SK-N-SH treated with all-trans-retinoic acid at 6 μM for 48 hours (cell line): ENCODE results near the gene PARS2.

Experiments used
- CSDC2 ChIP-seq: fragments of 250-450 bp; sonication (Bioruptor Pico); IDR thresholded peaks from 2 replicates; pipeline ENCODE4 v1.5.0; 2020; ENCODE audit warnings: mild to moderate bottlenecking, moderate library complexity
- OSR1 ChIP-seq: fragments of 250-450 bp; sonication (Bioruptor Pico); IDR thresholded peaks from 2 replicates; pipeline ENCODE4 v1.8.0; 2022; ENCODE audit warnings: moderate library complexity, mild to moderate bottlenecking, inconsistent platforms
- POU6F1 ChIP-seq: fragments of 250-450 bp; sonication (Bioruptor Pico); IDR thresholded peaks from 2 replicates; pipeline ENCODE4 v1.8.0; 2021; ENCODE audit warnings: low read depth, mild to moderate bottlenecking, moderate library complexity, borderline replicate concordance
- SNAI2 ChIP-seq: fragments of 250-450 bp; sonication (Bioruptor Pico); IDR thresholded peaks from 2 replicates; pipeline ENCODE4 v1.5.0; 2020; ENCODE audit warnings: mild to moderate bottlenecking, moderate library complexity

GRCh38 chr1:54750596-54750995, 13.7 kb downstream of the PARS2 start:
- no peak for TF ChIP-seq POU6F1 (CRISPR knock-in tag)
- no peak for TF ChIP-seq OSR1 (CRISPR knock-in tag)
- no peak for TF ChIP-seq CSDC2 (CRISPR knock-in tag)
- TF ChIP-seq SNAI2 (CRISPR knock-in tag) = no peak
